Breast epithelium (tissue), 3 donors: ENCODE measurements around the gene SWAP70.

Experiments used
- POLR2AphosphoS5 ChIP-seq, 3 donors: sonication (generic); formaldehyde crosslinking; IDR thresholded peaks; one replicate each; pipeline ENCODE4 v1.6.1; 2017; ENCODE audit warnings: antibody characterized with exemption in 3 of 3
- TF ChIP-seq, protein P1 (sequence below), 3 donors: fragments of 450-650 bp; IDR thresholded peaks; one replicate each; pipeline ENCODE4 v1.5.1; 2016 to 2017; ENCODE audit warnings: antibody characterized with exemption in 3 of 3, mild to moderate bottlenecking in 3 of 3, moderate library complexity in 3 of 3

DNA sequence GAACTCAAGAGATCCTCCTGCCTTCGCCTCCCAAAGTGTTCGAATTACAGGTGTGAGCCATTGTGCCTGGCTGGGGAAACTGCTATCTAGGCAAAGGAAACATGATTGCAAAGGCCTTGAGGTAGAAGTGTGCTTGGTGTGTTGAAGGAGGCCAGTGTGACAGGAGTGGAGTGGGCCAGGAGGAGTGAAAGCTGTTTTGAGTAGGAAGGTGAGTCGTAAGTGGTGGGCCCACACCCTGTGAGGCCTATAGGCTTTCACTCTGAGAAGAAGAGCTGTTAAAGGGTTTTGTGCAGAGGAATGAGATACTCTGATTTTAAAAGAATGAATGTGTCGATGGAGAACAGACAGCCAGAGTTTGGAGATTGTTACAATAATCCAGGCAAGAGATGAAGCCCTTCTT is 47.0 kb upstream of the SWAP70 start:
- no peak for TF ChIP-seq POLR2AphosphoS5 (IDR thresholded peaks at IDR 0.05)
- TF ChIP-seq, protein P1, sequence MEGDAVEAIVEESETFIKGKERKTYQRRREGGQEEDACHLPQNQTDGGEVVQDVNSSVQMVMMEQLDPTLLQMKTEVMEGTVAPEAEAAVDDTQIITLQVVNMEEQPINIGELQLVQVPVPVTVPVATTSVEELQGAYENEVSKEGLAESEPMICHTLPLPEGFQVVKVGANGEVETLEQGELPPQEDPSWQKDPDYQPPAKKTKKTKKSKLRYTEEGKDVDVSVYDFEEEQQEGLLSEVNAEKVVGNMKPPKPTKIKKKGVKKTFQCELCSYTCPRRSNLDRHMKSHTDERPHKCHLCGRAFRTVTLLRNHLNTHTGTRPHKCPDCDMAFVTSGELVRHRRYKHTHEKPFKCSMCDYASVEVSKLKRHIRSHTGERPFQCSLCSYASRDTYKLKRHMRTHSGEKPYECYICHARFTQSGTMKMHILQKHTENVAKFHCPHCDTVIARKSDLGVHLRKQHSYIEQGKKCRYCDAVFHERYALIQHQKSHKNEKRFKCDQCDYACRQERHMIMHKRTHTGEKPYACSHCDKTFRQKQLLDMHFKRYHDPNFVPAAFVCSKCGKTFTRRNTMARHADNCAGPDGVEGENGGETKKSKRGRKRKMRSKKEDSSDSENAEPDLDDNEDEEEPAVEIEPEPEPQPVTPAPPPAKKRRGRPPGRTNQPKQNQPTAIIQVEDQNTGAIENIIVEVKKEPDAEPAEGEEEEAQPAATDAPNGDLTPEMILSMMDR (IDR thresholded peaks at IDR 0.05) = no peak
